ENCODE data around the gene RBBP7.

Gene RBBP7

GRCh38 chrX:16870862-16871815 is 977 bp upstream of the RBBP7 start:
- H4K91ac ChIP-seq (ENCODE audit: low read length) = peak overlapping the region; percentile 80
- peak overlapping the region; percentile 83 for H2BK15ac ChIP-seq (ENCODE audit: low read depth, poor library complexity, severe bottlenecking)
- WGBS = 3% methylated on average over 23 of the region's 41 CpGs
- peak; percentile 20 for DNase-seq
- H2AK5ac ChIP-seq (ENCODE audit: low read length, severe bottlenecking) = no peak overlapping the region
- H3K4me1 ChIP-seq (ENCODE audit: control insufficient read depth, insufficient read depth, low read depth, low read length) = peaks cover 5% of the 10 kb centered on the region
- H2BK120ac ChIP-seq (ENCODE audit: low read depth, low read length) = peak overlapping the region; percentile 94
- H3K79me1 ChIP-seq (replicated peaks; ENCODE audit: low read length, poor library complexity, severe bottlenecking) = no peaks in the 10 kb centered on the region
- peak overlapping the region; percentile 94 for H3K27ac ChIP-seq (ENCODE audit: low read length, poor library complexity, severe bottlenecking)
- peak overlapping the region; percentile 82 for H2BK5ac ChIP-seq (ENCODE audit: low read depth, low read length, poor library complexity, severe bottlenecking)
- H3K4me3 ChIP-seq (ENCODE audit: insufficient read depth in 1 of 2, low read depth in 1 of 2, low read length in 2 of 2) = peak overlapping the region; percentile 50 to 76
- H2BK12ac ChIP-seq (ENCODE audit: low read length in 2 of 2) = peak overlapping the region; percentile 3 to 66
- H3K9me3 ChIP-seq (ENCODE audit: control insufficient read depth, low read length) = no peaks in the 10 kb centered on the region
- peak overlapping the region; percentile 2 for H2AFZ ChIP-seq (ENCODE audit: low read depth, low read length)
- no peaks in the 10 kb centered on the region for H3K36me3 ChIP-seq (ENCODE audit: control insufficient read depth in 1 of 2, insufficient read depth in 2 of 2, low read depth in 1 of 2, low read length in 2 of 2)
- peak overlapping the region; percentile 91 for H3K9ac ChIP-seq (ENCODE audit: low read length)
- no peak overlapping the region for H3K14ac ChIP-seq (ENCODE audit: low read length in 2 of 2)
- H3K18ac ChIP-seq (ENCODE audit: low read depth in 1 of 2, low read length in 2 of 2) = peak overlapping the region; percentile 60 to 95
- no peak overlapping the region for H3K23ac ChIP-seq (ENCODE audit: low read length in 2 of 2)
- H3K27me3 ChIP-seq (ENCODE audit: control insufficient read depth in 1 of 2, insufficient read depth in 1 of 2, low read length in 2 of 2) = peaks cover 0 to 45% of the 10 kb centered on the region in 2 experiments
- peak overlapping the region; percentile 70 for H3K4me2 ChIP-seq (ENCODE audit: low read length, poor library complexity, severe bottlenecking)
- peak overlapping the region; percentile 95 for H4K8ac ChIP-seq (ENCODE audit: low read length)
- peak overlapping the region; percentile 78 to 87 for H3K4ac ChIP-seq (ENCODE audit: low read depth in 1 of 2, low read length in 2 of 2)

GRCh38 chrX:16869393-16870094 is 618 bp downstream of the RBBP7 start:
- Histone ChIP-seq H2AK5ac (ENCODE audit: low read length, severe bottlenecking) (no peak overlapping the region), H3K79me1 (replicated peaks; ENCODE audit: low read length, poor library complexity, severe bottlenecking) (no peaks in the 10 kb centered on the region), H3K4me1 (ENCODE audit: control insufficient read depth, insufficient read depth, low read depth, low read length) (peaks cover 5% of the 10 kb centered on the region), H3K4me3 (ENCODE audit: insufficient read depth in 1 of 2, low read depth in 1 of 2, low read length in 2 of 2) (peak overlapping the region; percentile 74 to 93), H4K8ac (ENCODE audit: low read length) (no peak overlapping the region), H3K27ac (ENCODE audit: low read length, poor library complexity, severe bottlenecking) (peak overlapping the region; percentile 95), H2BK5ac (ENCODE audit: low read depth, low read length, poor library complexity, severe bottlenecking) (peak overlapping the region; percentile 79), H3K9ac (ENCODE audit: low read length) (peak overlapping the region; percentile 91), H2BK15ac (ENCODE audit: low read depth, poor library complexity, severe bottlenecking) (no peak overlapping the region), H4K91ac (ENCODE audit: low read length) (peak overlapping the region; percentile 89), H3K27me3 (ENCODE audit: control insufficient read depth in 1 of 2, insufficient read depth in 1 of 2, low read length in 2 of 2) (peaks cover 0 to 34% of the 10 kb centered on the region in 2 experiments), H3K9me3 (ENCODE audit: control insufficient read depth, low read length) (no peaks in the 10 kb centered on the region), H3K23ac (ENCODE audit: low read length in 2 of 2) (no peak overlapping the region), H3K4me2 (ENCODE audit: low read length, poor library complexity, severe bottlenecking) (peak overlapping the region; percentile 65), H3K36me3 (ENCODE audit: control insufficient read depth in 1 of 2, insufficient read depth in 2 of 2, low read depth in 1 of 2, low read length in 2 of 2) (no peaks in the 10 kb centered on the region), H2BK120ac (ENCODE audit: low read depth, low read length) (peak overlapping the region; percentile 49), H2AFZ (ENCODE audit: low read depth, low read length) (no peak overlapping the region), H3K14ac (ENCODE audit: low read length in 2 of 2) (no peak overlapping the region), H3K18ac (ENCODE audit: low read depth in 1 of 2, low read length in 2 of 2) (peak overlapping the region; percentile 28 to 79), H3K4ac (ENCODE audit: low read depth in 1 of 2, low read length in 2 of 2) (peak overlapping the region; percentile 32 to 51), H2BK12ac (ENCODE audit: low read length in 2 of 2) (peak overlapping the region in 1 of 2 experiments; percentile 51)
- peak; percentile 15 for DNase-seq
- under 1% methylated on average over 44 of the region's 92 CpGs for WGBS

- Histone ChIP-seq H2BK15ac (ENCODE audit: low read depth, poor library complexity, severe bottlenecking) (no peak overlapping the region), H2BK12ac (ENCODE audit: low read length in 2 of 2) (no peak overlapping the region), H2AFZ (ENCODE audit: low read depth, low read length) (no peak overlapping the region), H4K8ac (ENCODE audit: low read length) (no peak overlapping the region), H3K9me3 (ENCODE audit: control insufficient read depth, low read length) (no peaks in the 10 kb centered on the region), H3K4me2 (ENCODE audit: low read length, poor library complexity, severe bottlenecking) (peak overlapping the region; percentile 65), H3K36me3 (ENCODE audit: control insufficient read depth in 1 of 2, insufficient read depth in 2 of 2, low read depth in 1 of 2, low read length in 2 of 2) (no peaks in the 10 kb centered on the region), H3K4me1 (ENCODE audit: control insufficient read depth, insufficient read depth, low read depth, low read length) (peaks cover 5% of the 10 kb centered on the region), H3K4ac (ENCODE audit: low read depth in 1 of 2, low read length in 2 of 2) (no peak overlapping the region), H2BK120ac (ENCODE audit: low read depth, low read length) (no peak overlapping the region), H3K27me3 (ENCODE audit: control insufficient read depth in 1 of 2, insufficient read depth in 1 of 2, low read length in 2 of 2) (peaks cover 0 to 28% of the 10 kb centered on the region in 2 experiments), H2AK5ac (ENCODE audit: low read length, severe bottlenecking) (no peak overlapping the region), H3K14ac (ENCODE audit: low read length in 2 of 2) (no peak overlapping the region), H3K27ac (ENCODE audit: low read length, poor library complexity, severe bottlenecking) (no peak overlapping the region), H3K9ac (ENCODE audit: low read length) (peak overlapping the region; percentile 91), H4K91ac (ENCODE audit: low read length) (no peak overlapping the region), H3K4me3 (ENCODE audit: insufficient read depth in 1 of 2, low read depth in 1 of 2, low read length in 2 of 2) (peak overlapping the region in 1 of 2 experiments; percentile 93), H3K79me1 (replicated peaks; ENCODE audit: low read length, poor library complexity, severe bottlenecking) (no peaks in the 10 kb centered on the region), H2BK5ac (ENCODE audit: low read depth, low read length, poor library complexity, severe bottlenecking) (no peak overlapping the region), H3K18ac (ENCODE audit: low read depth in 1 of 2, low read length in 2 of 2) (no peak overlapping the region), H3K23ac (ENCODE audit: low read length in 2 of 2) (no peak overlapping the region)
- WGBS = 29% methylated on average over 6 of the region's 7 CpGs
- no peak for DNase-seq
Measured at GRCh38 chrX:16868920-16869319, 1.2 kb downstream of the RBBP7 start.

- no peaks in the 10 kb centered on the region for H3K79me1 ChIP-seq (replicated peaks; ENCODE audit: low read length, poor library complexity, severe bottlenecking)
- H3K4me2 ChIP-seq (ENCODE audit: low read length, poor library complexity, severe bottlenecking) = no peak overlapping the region
- no peak overlapping the region for H2BK5ac ChIP-seq (ENCODE audit: low read depth, low read length, poor library complexity, severe bottlenecking)
- peaks cover 5% of the 10 kb centered on the region for H3K4me1 ChIP-seq (ENCODE audit: control insufficient read depth, insufficient read depth, low read depth, low read length)
- WGBS = 100% methylated on average over 2 of the region's 6 CpGs
- H2BK120ac ChIP-seq (ENCODE audit: low read depth, low read length) = no peak overlapping the region
- no peak overlapping the region for H3K18ac ChIP-seq (ENCODE audit: low read depth in 1 of 2, low read length in 2 of 2)
- H4K8ac ChIP-seq (ENCODE audit: low read length) = no peak overlapping the region
- H3K27me3 ChIP-seq (ENCODE audit: control insufficient read depth in 1 of 2, insufficient read depth in 1 of 2, low read length in 2 of 2) = peaks cover 0 to 19% of the 10 kb centered on the region in 2 experiments
- no peaks in the 10 kb centered on the region for H3K36me3 ChIP-seq (ENCODE audit: control insufficient read depth in 1 of 2, insufficient read depth in 2 of 2, low read depth in 1 of 2, low read length in 2 of 2)
- no peak overlapping the region for H3K27ac ChIP-seq (ENCODE audit: low read length, poor library complexity, severe bottlenecking)
- H2BK12ac ChIP-seq (ENCODE audit: low read length in 2 of 2) = no peak overlapping the region
- H3K9me3 ChIP-seq (ENCODE audit: control insufficient read depth, low read length) = no peaks in the 10 kb centered on the region
- no peak overlapping the region for H2BK15ac ChIP-seq (ENCODE audit: low read depth, poor library complexity, severe bottlenecking)
- no peak overlapping the region for H2AK5ac ChIP-seq (ENCODE audit: low read length, severe bottlenecking)
- peak overlapping the region in 1 of 2 experiments; percentile 93 for H3K4me3 ChIP-seq (ENCODE audit: insufficient read depth in 1 of 2, low read depth in 1 of 2, low read length in 2 of 2)
- no peak overlapping the region for H3K14ac ChIP-seq (ENCODE audit: low read length in 2 of 2)
- DNase-seq = no peak
- H3K9ac ChIP-seq (ENCODE audit: low read length) = peak overlapping the region; percentile 91
- no peak overlapping the region for H4K91ac ChIP-seq (ENCODE audit: low read length)
- no peak overlapping the region for H3K4ac ChIP-seq (ENCODE audit: low read depth in 1 of 2, low read length in 2 of 2)
- no peak overlapping the region for H2AFZ ChIP-seq (ENCODE audit: low read depth, low read length)
- H3K23ac ChIP-seq (ENCODE audit: low read length in 2 of 2) = no peak overlapping the region
Measured at GRCh38 chrX:16867947-16868346, 2.2 kb downstream of the RBBP7 start.
